H9 (cell line): ENCODE measurements around the gene MCM8. TPM values are rescaled to one million over a fixed set of nuclear protein-coding genes. Genes with fewer than 3 reads are reported as not detected.

ENCODE experiments used
- DNase-seq: peaks from one replicate; pipeline ENCODE4 v3.0.0-alpha.2; 2017
- H2AFZ ChIP-seq: one replicate; pipeline ENCODE4 v1.6.1; 2013; ENCODE audit warnings: mild to moderate bottlenecking, low read length, control low read depth, moderate library complexity
- H2AK5ac ChIP-seq: 2 replicates; pipeline ENCODE4 v1.6.1; 2013; ENCODE audit warnings: low read length, control low read depth, mixed read lengths; ENCODE audit not compliant: insufficient read length
- H2BK120ac ChIP-seq: one replicate; pipeline ENCODE4 v1.6.1; 2013; ENCODE audit warnings: low read depth, mild to moderate bottlenecking, low read length, control low read depth, inconsistent platforms; ENCODE audit not compliant: poor library complexity, severe bottlenecking
- H2BK12ac ChIP-seq: 2 replicates; pipeline ENCODE4 v1.6.1; 2013; ENCODE audit warnings: low read length, control low read depth, mixed read lengths, low read depth; ENCODE audit not compliant: insufficient read length
- H2BK15ac ChIP-seq: 2 replicates; pipeline ENCODE4 v1.6.1; 2013; ENCODE audit warnings: low read depth, low read length, control low read depth
- H2BK20ac ChIP-seq: one replicate; pipeline ENCODE4 v1.6.1; 2013; ENCODE audit warnings: low read depth, mild to moderate bottlenecking, low read length, control low read depth, inconsistent platforms; ENCODE audit not compliant: poor library complexity, severe bottlenecking
- H2BK5ac ChIP-seq: 2 replicates; pipeline ENCODE4 v1.6.1; 2013; ENCODE audit warnings: low read length, control low read depth, mixed read lengths; ENCODE audit not compliant: insufficient read length
- H3K14ac ChIP-seq: 2 replicates; pipeline ENCODE4 v1.6.1; 2013; ENCODE audit warnings: low read length, control low read depth; ENCODE audit not compliant: insufficient read depth
- H3K18ac ChIP-seq: 2 replicates; pipeline ENCODE4 v1.6.1; 2013; ENCODE audit warnings: low read depth, mild to moderate bottlenecking, mixed read lengths, low read length, control low read depth; ENCODE audit not compliant: insufficient read length
- H3K23ac ChIP-seq: 2 replicates; pipeline ENCODE4 v1.6.1; 2013; ENCODE audit warnings: low read length, control low read depth, mixed read lengths, low read depth; ENCODE audit not compliant: insufficient read length
- H3K23me2 ChIP-seq: 2 replicates; pipeline ENCODE4 v1.6.1; 2013; ENCODE audit warnings: low read depth, mild to moderate bottlenecking, mixed read lengths, low read length, control low read depth; ENCODE audit not compliant: insufficient read length, poor library complexity, severe bottlenecking
- H3K27ac ChIP-seq: 2 replicates; pipeline ENCODE4 v1.5.1; 2013; ENCODE audit warnings: low read length, control low read depth, mixed read lengths, low read depth; ENCODE audit not compliant: insufficient read length
- H3K27me3 ChIP-seq: 2 replicates; pipeline ENCODE4 v1.6.1; 2013; ENCODE audit warnings: low read length, control low read depth, inconsistent platforms; ENCODE audit not compliant: insufficient read depth
- H3K4ac ChIP-seq: 2 replicates; pipeline ENCODE4 v1.6.1; 2013; ENCODE audit warnings: low read depth, mild to moderate bottlenecking, control low read depth, inconsistent platforms, low read length, moderate library complexity
- H3K4me1 ChIP-seq: 2 replicates; pipeline ENCODE4 v1.6.1; 2013; ENCODE audit warnings: low read length, control low read depth, inconsistent platforms; ENCODE audit not compliant: insufficient read depth
- H3K4me2 ChIP-seq: 2 replicates; pipeline ENCODE4 v1.6.1; 2013; ENCODE audit warnings: low read length, control low read depth, mixed read lengths; ENCODE audit not compliant: insufficient read length, insufficient read depth
- H3K56ac ChIP-seq: 2 replicates; pipeline ENCODE4 v1.6.1; 2013; ENCODE audit warnings: low read depth, mild to moderate bottlenecking, mixed read lengths, low read length, control low read depth; ENCODE audit not compliant: insufficient read length
- H3K79me1 ChIP-seq: 2 replicates; pipeline ENCODE4 v1.6.1; 2013; ENCODE audit warnings: low read depth, mild to moderate bottlenecking, moderate library complexity, low read length, control low read depth, inconsistent platforms; ENCODE audit not compliant: insufficient read depth, poor library complexity, severe bottlenecking
- H3K79me2 ChIP-seq: 2 replicates; pipeline ENCODE4 v1.6.1; 2013; ENCODE audit warnings: low read length, control low read depth, inconsistent platforms; ENCODE audit not compliant: insufficient read depth
- H3K9ac ChIP-seq: 2 replicates; pipeline ENCODE4 v1.6.1; 2013; ENCODE audit warnings: low read length, control low read depth, mixed read lengths; ENCODE audit not compliant: insufficient read length; ENCODE audit errors: extremely low read depth
- H3K9me3 ChIP-seq: one replicate; pipeline ENCODE4 v1.6.1; 2013; ENCODE audit warnings: low read depth, low read length, inconsistent platforms; ENCODE audit not compliant: control insufficient read depth
- H3T11ph ChIP-seq: one replicate; pipeline ENCODE4 v1.6.1; 2013; ENCODE audit warnings: mild to moderate bottlenecking, low read length, control low read depth, inconsistent platforms
- H4K20me1 ChIP-seq: one replicate; pipeline ENCODE4 v1.6.1; 2013; ENCODE audit not compliant: control insufficient read depth, insufficient read length, insufficient read depth
- H4K5ac ChIP-seq: 2 replicates; pipeline ENCODE4 v1.6.1; 2013; ENCODE audit warnings: low read depth, mild to moderate bottlenecking, mixed read lengths, low read length, control low read depth; ENCODE audit not compliant: insufficient read length
- H4K8ac ChIP-seq: replicated peaks from 2 replicates; pipeline ENCODE4 v1.6.1; 2013; ENCODE audit warnings: low read length, control low read depth, mixed read lengths, low read depth; ENCODE audit not compliant: insufficient read length
- H4K91ac ChIP-seq: 2 replicates; pipeline ENCODE4 v1.6.1; 2013; ENCODE audit warnings: low read depth, mild to moderate bottlenecking, moderate library complexity, mixed read lengths, low read length, control low read depth; ENCODE audit not compliant: insufficient read length
- H3K27ac Mint-ChIP-seq, 3 experiments: 2 replicates in 2 of 3; 3 replicates in 1 of 3; pipeline ENCODE4 v1.8.0; 2020 to 2021; ENCODE audit warnings: mixed read lengths in 3 of 3, mild to moderate bottlenecking in 1 of 3, moderate library complexity in 1 of 3
- H3K27me3 Mint-ChIP-seq: 2 replicates; pipeline ENCODE4 v1.8.0; 2021; ENCODE audit warnings: low read depth, mild to moderate bottlenecking, moderate library complexity, mixed read lengths
- H3K36me3 Mint-ChIP-seq, 3 experiments: 2 replicates in 2 of 3; 3 replicates in 1 of 3; pipeline ENCODE4 v1.8.0; 2020 to 2021; ENCODE audit warnings: low read depth in 3 of 3, mixed read lengths in 3 of 3; ENCODE audit not compliant: insufficient read depth in 1 of 3
- H3K4me1 Mint-ChIP-seq, 2 experiments: 2 replicates each; pipeline ENCODE4 v1.8.0; 2020; ENCODE audit warnings: mixed read lengths in 2 of 2
- H3K4me3 Mint-ChIP-seq, 2 experiments: 2 replicates in 1 of 2; 3 replicates in 1 of 2; pipeline ENCODE4 v1.8.0; 2020 to 2021; ENCODE audit warnings: mild to moderate bottlenecking in 2 of 2, mixed read lengths in 2 of 2, moderate library complexity in 1 of 2
- H3K9me3 Mint-ChIP-seq, 2 experiments: 2 replicates in 1 of 2; 3 replicates in 1 of 2; pipeline ENCODE4 v1.8.0; 2020; ENCODE audit warnings: mild to moderate bottlenecking in 2 of 2, mixed read lengths in 2 of 2, moderate library complexity in 1 of 2
- CTCF ChIP-seq: fragments of 200-600 bp; sonication (generic); conservative IDR thresholded peaks from 3 replicates; pipeline ENCODE4 v1.8.0; 2021; ENCODE audit warnings: antibody characterized with exemption, mild to moderate bottlenecking
- WGBS: extraction: QIAGEN DNeasy Blood & Tissue Kit; methylation state at CpG from one replicate; pipeline ENCODE4 v1.1.7; 2013; ENCODE audit warnings: missing lambda C conversion rate, low lambda C conversion rate, mixed read lengths; ENCODE audit not compliant: insufficient read length; ENCODE audit errors: extremely low coverage; 5-methylcytosine and 5-hydroxymethylcytosine counted together
- total RNA-seq: library from RNA; stranded (reverse); gene quantifications from 2 replicates; pipeline ENCODE4 v1.2.1, GENCODE V29; 2021

MCM8 gene
- total RNA-seq, 1 experiment from 2014 or later, result 32.2 TPM

DNA sequence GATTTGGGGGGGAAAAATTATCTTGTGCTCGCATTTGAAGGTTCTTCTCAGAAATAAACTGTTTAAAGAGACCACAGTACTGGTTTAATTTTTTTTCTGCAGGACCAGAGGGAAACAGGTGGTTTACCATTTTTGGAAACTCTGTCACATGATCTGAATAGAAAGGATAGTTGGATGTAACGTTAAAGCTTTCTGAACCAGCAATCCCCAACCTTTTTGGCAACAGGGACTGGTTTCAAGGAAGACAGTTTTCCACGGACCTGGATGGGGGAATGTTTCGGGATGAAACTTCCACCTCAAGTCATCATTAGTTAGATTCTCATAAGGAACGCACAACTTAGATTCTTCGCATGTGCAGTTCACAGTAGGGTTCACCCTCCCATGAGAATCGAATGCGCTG is 50.4 kb downstream of the MCM8 start:
- H3K9ac ChIP-seq, result no peak overlapping the region
- no peak overlapping the region for H3T11ph ChIP-seq
- H3K4me2 ChIP-seq, result no peak overlapping the region
- no peak overlapping the region for H3K27ac ChIP-seq
- H2BK20ac ChIP-seq, result no peak overlapping the region
- H2AK5ac ChIP-seq, result no peak overlapping the region
- H2BK5ac ChIP-seq, result no peak overlapping the region
- no peaks in the 10 kb centered on the region for H3K27me3 ChIP-seq
- H3K4ac ChIP-seq, result no peak overlapping the region
- H2BK15ac ChIP-seq, result no peak overlapping the region
- H3K4me1 ChIP-seq, result no peaks in the 10 kb centered on the region
- H4K20me1 ChIP-seq, result no peaks in the 10 kb centered on the region
- peaks cover 0 to 15% (median 2%) of the 10 kb centered on the region in 3 experiments; a peak in 4 of 7 replicates for H3K36me3 Mint-ChIP-seq
- H4K5ac ChIP-seq, result no peak overlapping the region
- no peaks in the 10 kb centered on the region for H3K23me2 ChIP-seq
- no peak overlapping the region for H3K56ac ChIP-seq
- peaks cover 0 to 4% of the 10 kb centered on the region in 2 experiments; a peak in 2 of 4 replicates for H3K4me1 Mint-ChIP-seq
- no peak overlapping the region for H3K27ac Mint-ChIP-seq
- no peak overlapping the region for H3K14ac ChIP-seq
- no peak overlapping the region for H4K91ac ChIP-seq
- no peak overlapping the region for H2BK120ac ChIP-seq
- H3K79me2 ChIP-seq, result no peaks in the 10 kb centered on the region
- H3K23ac ChIP-seq, result no peak overlapping the region
- no peak overlapping the region for H3K18ac ChIP-seq
- no peak overlapping the region for H3K4me3 Mint-ChIP-seq
- DNase-seq, result no peak
- no peak overlapping the region for H2AFZ ChIP-seq
- H3K79me1 ChIP-seq, result no peaks in the 10 kb centered on the region
- H3K9me3 Mint-ChIP-seq, result no peaks in the 10 kb centered on the region
- no peak overlapping the region for H4K8ac ChIP-seq
- H3K9me3 ChIP-seq, result no peaks in the 10 kb centered on the region
- no peak for TF ChIP-seq CTCF
- no CpG with 5 or more reads among the region's 8 CpGs for WGBS
- no peaks in the 10 kb centered on the region for H3K27me3 Mint-ChIP-seq
- H2BK12ac ChIP-seq, result no peak overlapping the region
